IgD-negative memory B cell (primary cell): ENCODE data around the gene MRPL42. TPM values are rescaled to one million over a fixed set of nuclear protein-coding genes. Genes with fewer than 3 reads are reported as not detected.
A peak's percentile ranks its signal among the peaks of the same experiment; 100 is the strongest.
"Not testable (repeated sequence)": the region's sequence is repeated elsewhere in the genome, so short reads cannot be mapped to it uniquely, and the experiment has no call there.

Source experiments
- H3K27ac Mint-ChIP-seq, 3 donors: one replicate each; pipeline ENCODE4 v1.8.0; 2020 to 2022; ENCODE audit warnings: mild to moderate bottlenecking in 3 of 3, mixed read lengths in 3 of 3, moderate library complexity in 1 of 3
- H3K27me3 Mint-ChIP-seq: one replicate; pipeline ENCODE4 v1.8.0; 2021; ENCODE audit warnings: mixed read lengths
- H3K36me3 Mint-ChIP-seq: one replicate; pipeline ENCODE4 v1.8.0; 2020; ENCODE audit warnings: mild to moderate bottlenecking, mixed read lengths
- H3K4me1 Mint-ChIP-seq, 3 donors: one replicate each; pipeline ENCODE4 v1.8.0; 2020 to 2022; ENCODE audit warnings: mixed read lengths in 3 of 3, mild to moderate bottlenecking in 1 of 3
- H3K4me3 Mint-ChIP-seq, 4 donors: one replicate each; pipeline ENCODE4 v1.8.0; 2020 to 2022; ENCODE audit warnings: mild to moderate bottlenecking in 4 of 4, mixed read lengths in 4 of 4, moderate library complexity in 3 of 4
- H3K9me3 Mint-ChIP-seq, 3 donors: one replicate each; pipeline ENCODE4 v1.8.0; 2020 to 2021; ENCODE audit warnings: mixed read lengths in 3 of 3, mild to moderate bottlenecking in 1 of 3
- polyA plus RNA-seq: library from polyadenylated mRNA; unstranded; fragments of 300-500 nt; fragmentation: Illumina TruSeq; gene quantifications from one replicate; pipeline ENCODE4 v1.2.3, GENCODE V29; 2021

MRPL42 gene
- polyA plus RNA-seq, 1 donor from 2014 or later = 84.5 TPM

- H3K4me3 Mint-ChIP-seq = peak overlapping the region in 2 of 4 donors; percentile 68 to 83
- H3K27me3 Mint-ChIP-seq = no peaks in the 10 kb centered on the region
- H3K36me3 Mint-ChIP-seq = no peaks in the 10 kb centered on the region
- H3K9me3 Mint-ChIP-seq = peaks cover 0 to 1% (median 0%) of the 10 kb centered on the region in 3 donors
- peaks cover 15 to 23% (median 18%) of the 10 kb centered on the region in 3 donors for H3K4me1 Mint-ChIP-seq
- no peak overlapping the region for H3K27ac Mint-ChIP-seq
These were observed 69.6 kb downstream of the MRPL42 start for GRCh38 chr12:93536766-93537488.

- Mint-ChIP-seq H3K9me3 (peaks cover 0 to 1% (median 0%) of the 10 kb centered on the region in 3 donors), H3K4me3 (no peak overlapping the region), H3K4me1 (peaks cover 15 to 23% (median 18%) of the 10 kb centered on the region in 3 donors), H3K36me3 (no peaks in the 10 kb centered on the region), H3K27me3 (no peaks in the 10 kb centered on the region), H3K27ac (no peak overlapping the region)
These were observed 70.5 kb downstream of the MRPL42 start for GRCh38 chr12:93537769-93538168.

DNA sequence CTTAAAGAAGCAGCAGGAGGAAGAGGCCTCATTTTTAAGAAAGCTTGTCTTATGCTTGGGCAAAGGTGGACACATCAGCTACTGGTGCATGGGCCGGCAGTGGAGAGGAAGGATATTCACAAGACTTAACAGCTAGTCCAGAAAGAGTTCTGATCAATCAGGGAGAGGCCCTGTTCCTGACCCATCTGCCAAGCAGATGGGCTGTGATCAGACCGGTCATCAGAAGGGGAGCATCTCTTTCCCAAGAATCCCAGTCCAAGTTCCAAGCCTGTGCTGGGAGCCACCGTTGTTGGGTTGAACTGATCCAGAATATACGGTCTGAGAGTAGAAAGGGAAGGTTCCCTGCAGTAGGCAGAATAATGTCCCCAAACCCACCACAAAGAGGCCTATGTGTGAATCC, 72.5 kb downstream of the MRPL42 start:
- Mint-ChIP-seq H3K27ac (no peak overlapping the region), H3K27me3 (no peaks in the 10 kb centered on the region), H3K9me3 (no peaks in the 10 kb centered on the region), H3K4me3 (no peak overlapping the region), H3K4me1 (peaks cover 13 to 23% (median 18%) of the 10 kb centered on the region in 3 donors), H3K36me3 (no peaks in the 10 kb centered on the region)

GRCh38 chr12:93540466-93540865, 73.2 kb downstream of the MRPL42 start:
- Mint-ChIP-seq H3K9me3 (no peaks in the 10 kb centered on the region), H3K4me3 (no peak overlapping the region), H3K36me3 (no peaks in the 10 kb centered on the region), H3K27me3 (no peaks in the 10 kb centered on the region), H3K27ac (no peak overlapping the region), H3K4me1 (peaks cover 13 to 23% (median 18%) of the 10 kb centered on the region in 3 donors)

DNA sequence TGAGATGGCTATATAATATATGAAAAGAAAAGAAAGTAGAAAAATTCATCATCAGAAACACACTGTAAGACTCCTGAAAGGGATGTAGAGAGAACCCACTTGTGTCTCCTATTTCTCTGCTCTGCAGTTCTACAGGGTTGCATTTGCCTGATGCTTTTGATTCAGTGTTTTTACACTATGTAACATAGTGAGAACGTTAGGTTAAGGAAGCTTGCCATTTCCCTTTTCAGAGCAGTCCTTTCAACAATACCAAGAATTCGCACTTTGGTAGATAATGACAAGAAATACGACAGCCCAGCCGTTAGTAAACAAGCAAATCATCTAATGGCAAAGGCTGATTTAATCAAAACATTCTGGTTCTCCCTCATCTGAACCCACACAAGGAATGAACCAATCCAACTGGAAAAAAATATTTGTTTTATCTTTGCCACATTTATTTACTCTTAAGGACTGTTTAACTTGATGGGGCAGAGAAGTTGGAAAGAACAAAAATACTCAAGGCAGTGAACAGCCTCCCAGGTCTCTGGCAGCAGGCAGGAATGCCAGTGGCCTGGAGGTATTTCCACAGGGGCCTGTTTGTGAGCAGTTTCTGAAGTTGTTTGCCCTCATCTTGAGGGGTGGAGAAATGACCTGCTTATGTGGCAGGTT, 74.4 kb downstream of the MRPL42 start:
- H3K4me3 Mint-ChIP-seq = no peak overlapping the region

GRCh38 chr12:93547778-93548177, 80.5 kb downstream of the MRPL42 start:
- no peaks in the 10 kb centered on the region for H3K4me1 Mint-ChIP-seq
- H3K36me3 Mint-ChIP-seq = no peaks in the 10 kb centered on the region
- H3K9me3 Mint-ChIP-seq = no peaks in the 10 kb centered on the region
- no peak overlapping the region for H3K27ac Mint-ChIP-seq
- H3K27me3 Mint-ChIP-seq = no peaks in the 10 kb centered on the region
- H3K4me3 Mint-ChIP-seq = no peak overlapping the region

More for the DNA sequence above, 74.4 kb downstream of the MRPL42 start:
- Mint-ChIP-seq H3K27me3 (no peaks in the 10 kb centered on the region), H3K9me3 (no peaks in the 10 kb centered on the region), H3K4me1 (peaks cover 5 to 12% (median 12%) of the 10 kb centered on the region in 3 donors), H3K27ac (no peak overlapping the region), H3K36me3 (no peaks in the 10 kb centered on the region)

DNA sequence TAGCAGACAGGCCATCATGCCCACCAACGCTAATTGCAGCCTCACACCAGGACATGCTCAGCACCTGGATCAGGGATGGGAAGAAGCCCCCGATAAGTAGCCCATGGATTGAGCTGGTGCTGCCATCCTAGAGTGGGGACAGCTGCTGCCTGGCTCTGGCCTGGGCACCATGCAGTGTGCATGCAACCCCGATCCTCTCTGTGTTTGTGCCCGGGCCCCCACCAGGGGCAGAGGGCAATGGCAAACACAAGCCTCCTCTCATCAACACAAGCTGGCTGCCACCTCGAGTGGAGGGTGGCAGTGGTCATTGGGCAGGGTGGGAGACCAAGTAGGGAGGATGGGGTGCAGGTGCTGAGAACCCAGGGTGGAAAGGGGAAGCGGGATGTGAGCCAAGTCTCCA, 81.9 kb downstream of the MRPL42 start:
- no peaks in the 10 kb centered on the region for H3K4me1 Mint-ChIP-seq
- H3K4me3 Mint-ChIP-seq = no peak overlapping the region
- H3K27me3 Mint-ChIP-seq = no peaks in the 10 kb centered on the region
- peaks cover 0 to 2% (median 0%) of the 10 kb centered on the region in 3 donors for H3K9me3 Mint-ChIP-seq
- no peaks in the 10 kb centered on the region for H3K36me3 Mint-ChIP-seq
- no peak overlapping the region for H3K27ac Mint-ChIP-seq

DNA sequence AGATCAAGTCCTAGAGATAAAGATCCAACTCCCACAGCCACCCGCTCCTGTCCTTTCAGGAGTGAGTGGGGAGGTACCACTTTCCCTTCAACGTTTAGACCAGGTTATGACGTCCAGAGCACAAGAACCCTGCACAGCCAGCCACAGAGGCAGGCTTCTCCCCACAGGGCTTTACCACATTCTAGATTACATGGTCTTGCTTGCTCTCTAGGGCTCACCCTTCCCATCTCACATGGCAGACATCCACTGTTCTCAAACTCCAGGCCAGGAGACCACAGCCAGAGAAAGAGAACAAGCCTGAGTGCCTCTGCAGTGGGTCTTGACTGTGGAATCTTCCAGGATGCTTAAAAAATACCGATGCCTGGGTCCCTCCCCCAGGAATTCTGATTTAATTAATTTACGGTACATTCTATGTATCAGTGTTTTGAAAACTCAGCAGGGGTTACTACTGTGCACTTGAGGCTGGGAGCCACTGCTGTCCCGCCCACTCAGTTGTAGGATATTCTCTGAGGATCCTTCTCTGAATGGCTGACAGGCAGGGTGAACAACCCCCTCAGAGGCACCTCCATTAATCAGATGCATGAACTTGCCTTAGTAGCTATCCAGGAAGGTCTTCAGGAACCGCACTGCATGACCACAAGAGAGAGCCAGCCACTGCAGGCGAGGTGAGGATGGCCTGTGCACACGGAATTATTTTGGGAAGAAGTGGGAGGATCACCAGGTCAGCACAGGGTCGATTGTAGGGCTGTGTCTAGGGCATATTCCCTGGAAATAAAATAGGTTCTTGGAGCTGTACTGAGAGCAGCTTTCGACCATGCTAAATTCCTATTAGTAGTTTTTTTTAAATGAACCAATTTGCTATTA, 83.7 kb downstream of the MRPL42 start:
- Mint-ChIP-seq H3K9me3 (peaks cover 0 to 2% (median 0%) of the 10 kb centered on the region in 3 donors), H3K4me3 (no peak overlapping the region), H3K27me3 (peaks cover 3% of the 10 kb centered on the region), H3K36me3 (no peaks in the 10 kb centered on the region), H3K4me1 (no peaks in the 10 kb centered on the region), H3K27ac (no peak overlapping the region)

- Mint-ChIP-seq H3K27ac (no peak overlapping the region), H3K27me3 (peaks cover 3% of the 10 kb centered on the region), H3K9me3 (peaks cover 0 to 2% (median 0%) of the 10 kb centered on the region in 3 donors), H3K36me3 (no peaks in the 10 kb centered on the region), H3K4me1 (no peaks in the 10 kb centered on the region), H3K4me3 (no peak overlapping the region)
These were observed 85.1 kb downstream of the MRPL42 start for GRCh38 chr12:93552427-93552826.

- H3K9me3 Mint-ChIP-seq = peaks cover 6 to 13% (median 13%) of the 10 kb centered on the region in 3 donors
- not testable (repeated sequence) for H3K36me3 Mint-ChIP-seq, H3K27ac Mint-ChIP-seq, H3K4me1 Mint-ChIP-seq, H3K4me3 Mint-ChIP-seq, H3K27me3 Mint-ChIP-seq
These were observed 90.6 kb downstream of the MRPL42 start for GRCh38 chr12:93557879-93558278.

- H3K4me1 Mint-ChIP-seq, H3K27me3 Mint-ChIP-seq, H3K4me3 Mint-ChIP-seq, H3K27ac Mint-ChIP-seq, H3K36me3 Mint-ChIP-seq: not testable (repeated sequence)
- peaks cover 4 to 13% (median 13%) of the 10 kb centered on the region in 3 donors for H3K9me3 Mint-ChIP-seq
These were observed 91.4 kb downstream of the MRPL42 start for GRCh38 chr12:93558685-93559084.

DNA sequence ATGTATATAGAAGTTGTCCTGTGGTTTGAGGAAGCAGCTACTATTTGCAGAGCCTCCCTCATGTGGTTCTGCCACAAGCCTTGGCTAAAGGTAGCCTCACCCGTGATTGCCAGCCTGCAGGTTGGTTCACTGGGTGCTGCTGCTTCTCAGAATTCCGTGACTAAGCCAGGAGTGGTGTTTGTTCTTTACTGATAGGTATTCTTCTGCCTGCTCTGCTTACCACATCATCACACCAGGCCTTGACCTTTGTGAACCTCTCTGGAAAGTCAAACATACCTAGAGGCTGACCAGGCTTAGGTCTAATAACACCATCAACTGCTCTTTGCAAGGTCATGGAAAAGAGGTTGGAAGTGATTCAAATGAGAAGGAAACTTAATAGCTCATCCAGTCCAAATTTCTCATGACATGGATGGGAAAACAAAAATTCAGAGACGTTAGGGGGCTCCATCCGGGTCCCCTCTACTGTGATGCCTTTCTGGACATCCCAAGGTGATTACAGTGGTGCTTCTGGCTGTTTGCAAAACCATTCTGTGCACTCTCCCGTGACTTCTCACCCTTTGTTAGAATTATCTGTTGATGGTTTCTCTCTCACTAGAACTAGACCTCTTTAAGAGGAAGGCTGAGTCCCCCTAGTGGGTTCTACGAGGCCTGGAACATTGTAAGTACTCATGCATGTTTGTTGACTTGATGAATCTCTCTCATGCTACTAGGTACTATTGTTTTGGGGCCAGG, 96.7 kb downstream of the MRPL42 start:
- peaks cover 0 to 7% (median 0%) of the 10 kb centered on the region in 3 donors for H3K4me1 Mint-ChIP-seq
- peaks cover under 1 to 8% (median 2%) of the 10 kb centered on the region in 3 donors for H3K9me3 Mint-ChIP-seq
- H3K4me3 Mint-ChIP-seq = no peak overlapping the region
- peaks cover 3% of the 10 kb centered on the region for H3K36me3 Mint-ChIP-seq
- H3K27ac Mint-ChIP-seq = no peak overlapping the region
- H3K27me3 Mint-ChIP-seq = no peaks in the 10 kb centered on the region

- H3K27me3 Mint-ChIP-seq = no peaks in the 10 kb centered on the region
- no peak overlapping the region for H3K4me3 Mint-ChIP-seq
- H3K36me3 Mint-ChIP-seq = peaks cover 1% of the 10 kb centered on the region
- peaks cover 0 to 7% (median 0%) of the 10 kb centered on the region in 3 donors for H3K4me1 Mint-ChIP-seq
- H3K9me3 Mint-ChIP-seq = peaks cover 0 to 3% (median 0%) of the 10 kb centered on the region in 3 donors
- H3K27ac Mint-ChIP-seq = no peak overlapping the region
These were observed 98.4 kb downstream of the MRPL42 start for GRCh38 chr12:93565760-93566159.
